CD4-positive, alpha-beta T cell treated with Interleukin-4 for 1 hour (primary cell): ENCODE measurements around the gene SLC39A9.
"Not testable (repeated sequence)": the region's sequence is repeated elsewhere in the genome, so short reads cannot be mapped to it uniquely, and the experiment has no call there.

Source experiments
- DNase-seq, 2 donors: peaks; one replicate each; pipeline ENCODE4 v3.0.0-alpha.2; 2020 to 2022

Gene SLC39A9

GRCh38 chr14:69479696-69480095 lies 81.2 kb downstream of the SLC39A9 start:
- no peak for DNase-seq

- no peak for DNase-seq
Observed at GRCh38 chr14:69480136-69480535, 81.6 kb downstream of the SLC39A9 start.

GRCh38 chr14:69481815-69482568 lies 83.5 kb downstream of the SLC39A9 start:
- no peak for DNase-seq

- no peak for DNase-seq
Observed at GRCh38 chr14:69483765-69484443, 85.4 kb downstream of the SLC39A9 start.

GRCh38 chr14:69484444-69485314 lies 86.2 kb downstream of the SLC39A9 start, which contains the start of gene PLEKHD1:
TSS of gene PLEKHD1 (plus strand) at chr14:69484728. CDS start at chr14:69484966, 238 bp downstream.
- DNase-seq: no peak

- no peak for DNase-seq
Observed at GRCh38 chr14:69485315-69485660, 86.8 kb downstream of the SLC39A9 start.

GRCh38 chr14:69485701-69486100 lies 87.2 kb downstream of the SLC39A9 start:
- no peak for DNase-seq

- DNase-seq: no peak
Observed at GRCh38 chr14:69487226-69487625, 88.7 kb downstream of the SLC39A9 start.

GRCh38 chr14:69487771-69488170 lies 89.3 kb downstream of the SLC39A9 start:
- no peak for DNase-seq

- DNase-seq: no peak
Observed at GRCh38 chr14:69489495-69489894, 91.0 kb downstream of the SLC39A9 start.

- no peak for DNase-seq
Observed at GRCh38 chr14:69490219-69490918, 91.9 kb downstream of the SLC39A9 start.

- DNase-seq: no peak
Observed at GRCh38 chr14:69491193-69491592, 92.7 kb downstream of the SLC39A9 start.

GRCh38 chr14:69493038-69493437 lies 94.5 kb downstream of the SLC39A9 start:
- DNase-seq: no peak

- DNase-seq: no peak
Observed at GRCh38 chr14:69493791-69494190, 95.3 kb downstream of the SLC39A9 start.

GRCh38 chr14:69495341-69495921 lies 96.9 kb downstream of the SLC39A9 start:
- DNase-seq: no peak

GRCh38 chr14:69497866-69498265 lies 99.4 kb downstream of the SLC39A9 start:
- DNase-seq: not testable (repeated sequence)

GRCh38 chr14:69498286-69498685 lies 99.8 kb downstream of the SLC39A9 start:
- DNase-seq: not testable (repeated sequence)

- DNase-seq: no peak
Observed at GRCh38 chr14:69499436-69499835, 100.9 kb downstream of the SLC39A9 start.

GRCh38 chr14:69500096-69500495 lies 101.6 kb downstream of the SLC39A9 start:
- DNase-seq: no peak

GRCh38 chr14:69500736-69501135 lies 102.2 kb downstream of the SLC39A9 start:
- no peak for DNase-seq

GRCh38 chr14:69501423-69501838 lies 102.9 kb downstream of the SLC39A9 start:
- DNase-seq: no peak

GRCh38 chr14:69504775-69505174 lies 106.3 kb downstream of the SLC39A9 start:
- DNase-seq: no peak
